Esophagus muscularis mucosa (tissue), 4 donors: Measurements from ENCODE around the gene C4orf33.

ENCODE experiments used
- CTCF ChIP-seq, 3 experiments: fragments of 200-600 bp in 2 of 3; fragments of 450-650 bp in 1 of 3; sonication (generic) in 2 of 3; IDR thresholded peaks; one replicate each; pipeline ENCODE4 v1.5.1; 2017 to 2019; ENCODE audit warnings: antibody characterized with exemption in 3 of 3, mild to moderate bottlenecking in 2 of 3, moderate library complexity in 1 of 3
- EP300 ChIP-seq: sonication (generic); formaldehyde crosslinking; IDR thresholded peaks from one replicate; pipeline ENCODE4 v1.6.1; 2017; ENCODE audit warnings: antibody characterized with exemption
- POLR2A ChIP-seq: fragments of 450-650 bp; IDR thresholded peaks from one replicate; pipeline ENCODE4 v1.6.1; 2017; ENCODE audit warnings: antibody characterized with exemption, moderate library complexity, mild to moderate bottlenecking, low read depth
- POLR2AphosphoS5 ChIP-seq, 2 donors: sonication (generic); formaldehyde crosslinking; IDR thresholded peaks; one replicate each; pipeline ENCODE4 v1.6.1; 2017; ENCODE audit warnings: antibody characterized with exemption in 2 of 2

DNA sequence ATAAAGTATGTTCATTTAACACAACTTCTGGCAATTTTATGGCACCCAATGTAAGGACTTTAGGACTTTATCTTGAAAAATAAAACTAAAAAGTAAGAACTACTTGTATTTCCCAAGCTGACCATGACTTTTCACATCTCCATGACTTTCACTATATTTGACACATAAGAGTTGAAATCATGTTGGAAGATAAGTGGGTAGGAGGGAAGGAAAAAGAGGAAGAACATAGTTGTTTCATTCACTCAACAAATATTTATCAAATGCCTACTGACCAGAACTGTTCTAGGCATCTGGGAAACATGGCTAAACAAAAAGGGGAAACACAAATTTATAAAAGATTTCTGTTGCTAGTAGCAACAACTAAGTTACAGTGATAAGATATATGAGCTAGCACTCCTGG is 18.6 kb upstream of the C4orf33 start:
- no peak for TF ChIP-seq POLR2A
- TF ChIP-seq CTCF (IDR thresholded peaks at IDR 0.05), result no peak
- no peak for TF ChIP-seq EP300
- no peak for TF ChIP-seq POLR2AphosphoS5 (IDR thresholded peaks at IDR 0.05)
